Activated CD4-positive, alpha-beta T cell treated with anti-CD3 and anti-CD28 coated beads, Interleukin-10, Interleukin-2, amounts not matched to agents 100 ng/mL and 50 ng/mL, durations not matched to agents 16 hours and 8 hours (primary cell): ENCODE results near the gene GLT8D2.
"Not testable (repeated sequence)": the region's sequence is repeated elsewhere in the genome, so short reads cannot be mapped to it uniquely, and the experiment has no call there.

ENCODE experiments used
- DNase-seq: peaks from one replicate; pipeline ENCODE4 v3.0.0-alpha.2; 2020

GLT8D2 gene

DNA sequence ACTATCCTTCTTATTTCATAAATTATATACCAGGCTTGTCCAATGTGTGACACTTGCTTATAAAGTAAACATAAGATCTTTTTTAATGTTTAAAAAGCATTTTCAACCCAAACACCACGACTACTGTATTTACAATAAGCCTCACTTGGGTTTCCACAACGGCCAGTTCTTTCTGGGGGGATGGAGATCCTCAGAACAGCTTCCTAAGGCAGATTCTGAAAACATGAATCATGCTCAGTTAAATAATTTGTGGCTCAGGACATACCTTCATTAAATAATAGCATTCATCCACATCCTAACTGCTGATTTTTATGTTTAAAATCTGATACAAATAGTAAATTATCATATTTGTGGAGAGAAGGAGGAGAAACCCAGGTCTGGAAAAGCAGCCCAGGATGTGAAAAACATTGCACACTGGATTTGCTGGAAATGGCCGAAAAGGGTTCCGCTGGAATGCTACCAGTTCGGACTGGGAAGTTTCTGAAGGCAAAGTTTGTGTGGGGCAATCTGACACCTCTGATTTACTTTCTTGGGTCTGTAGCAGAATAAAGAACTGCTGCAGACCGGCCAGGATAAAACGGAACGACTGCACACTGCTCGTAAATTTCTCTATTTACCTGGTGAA lies 597 bp downstream of the GLT8D2 start:
- no peak for DNase-seq

GRCh38 chr12:104048811-104049210 lies 1.2 kb downstream of the GLT8D2 start:
- DNase-seq, result no peak

- no peak for DNase-seq
Observed at GRCh38 chr12:104048162-104048561, 1.8 kb downstream of the GLT8D2 start.

- no peak for DNase-seq
Observed at GRCh38 chr12:104046306-104046705, 3.7 kb downstream of the GLT8D2 start.

GRCh38 chr12:104044158-104044557 lies 5.8 kb downstream of the GLT8D2 start:
- no peak for DNase-seq

DNA sequence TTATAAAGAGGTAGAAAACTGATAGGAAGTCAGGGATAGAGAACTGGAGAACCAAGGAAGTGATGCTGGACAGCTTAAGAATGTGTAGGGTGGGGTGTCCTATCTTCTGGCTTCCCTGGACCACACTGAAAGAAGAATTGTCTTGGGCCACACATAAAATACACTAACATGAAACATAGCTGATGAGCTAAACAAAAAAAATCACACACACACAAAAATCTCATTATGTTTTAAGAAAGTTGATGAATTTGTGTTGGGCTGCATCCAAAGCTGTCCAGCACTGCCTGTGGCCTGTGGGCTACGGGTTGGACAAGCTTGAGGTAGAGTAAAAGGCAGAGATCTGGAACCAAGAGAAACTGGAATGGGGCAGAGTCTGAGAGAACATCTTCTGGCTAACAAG lies 7.4 kb downstream of the GLT8D2 start:
- no peak for DNase-seq

- DNase-seq, result not testable (repeated sequence)
Observed at GRCh38 chr12:104039769-104040168, 10.2 kb downstream of the GLT8D2 start.

GRCh38 chr12:104036143-104036542 lies 13.8 kb downstream of the GLT8D2 start:
- not testable (repeated sequence) for DNase-seq

DNA sequence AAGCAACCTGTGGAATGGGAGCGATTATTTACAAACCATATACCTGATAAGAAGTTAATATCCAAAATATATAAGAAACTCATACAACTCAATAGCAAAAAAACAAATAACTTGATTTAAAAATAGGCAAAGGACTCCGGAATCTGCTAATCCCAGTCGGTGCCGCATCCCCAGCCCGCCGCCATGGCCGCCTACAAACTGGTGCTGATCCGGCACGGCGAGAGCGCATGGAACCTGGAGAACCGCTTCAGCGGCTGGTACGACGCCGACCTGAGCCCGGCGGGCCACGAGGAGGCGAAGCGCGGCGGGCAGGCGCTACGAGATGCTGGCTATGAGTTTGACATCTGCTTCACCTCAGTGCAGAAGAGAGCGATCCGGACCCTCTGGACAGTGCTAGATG lies 19.4 kb downstream of the GLT8D2 start:
- not testable (repeated sequence) for DNase-seq

DNA sequence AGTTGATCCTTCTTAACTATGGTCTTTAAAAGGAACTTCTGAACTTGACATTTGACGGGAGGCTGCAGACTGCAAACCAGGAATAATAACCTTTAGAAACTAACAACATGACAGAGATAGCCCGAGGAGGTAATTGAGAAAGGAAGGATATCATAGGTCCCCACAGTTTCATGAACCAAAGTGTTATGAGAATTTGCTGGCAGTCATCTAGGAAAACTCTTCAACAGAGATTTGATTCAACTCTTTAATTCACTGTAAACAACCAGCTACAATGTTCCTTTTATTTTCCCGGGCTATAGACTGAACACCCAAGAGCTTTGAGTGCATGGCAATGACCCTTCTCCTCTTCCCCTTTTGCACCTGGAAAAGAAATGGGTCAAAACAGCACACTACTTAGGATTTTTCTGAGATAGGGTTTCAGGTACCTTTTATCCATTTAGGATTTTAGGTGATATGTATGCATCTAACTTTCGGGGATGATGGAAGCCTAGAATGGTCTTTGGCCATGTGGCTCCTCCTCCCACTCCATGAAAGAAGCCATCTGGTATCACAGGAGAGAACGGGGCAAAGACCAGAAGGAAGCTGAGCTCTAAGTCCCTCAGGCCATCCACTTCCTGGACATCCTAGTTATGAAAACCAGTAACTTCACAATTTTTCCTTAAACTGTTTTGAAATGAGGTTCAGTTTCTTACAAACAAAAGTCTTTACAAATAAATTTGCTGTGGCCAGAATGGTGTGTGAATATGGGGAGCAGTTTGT lies 23.0 kb downstream of the GLT8D2 start:
- DNase-seq, result no peak

DNA sequence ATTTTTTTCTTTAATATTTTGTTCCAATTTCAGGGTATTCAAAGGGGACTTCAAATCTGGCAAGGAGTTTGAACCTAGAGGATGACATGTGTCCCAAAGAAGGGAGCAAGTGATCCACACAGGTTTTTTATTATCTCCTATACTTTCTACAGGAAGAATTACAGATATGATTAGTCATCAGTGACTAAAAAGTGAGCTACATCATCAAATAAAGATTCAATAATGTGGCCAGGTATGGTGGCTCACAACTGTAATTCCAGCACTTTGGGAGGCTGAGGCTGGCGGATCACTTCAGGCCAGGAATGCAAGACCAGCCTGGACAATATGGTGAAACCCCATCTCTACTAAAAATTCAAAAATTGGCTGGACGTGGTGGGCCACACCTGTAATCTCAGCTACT lies 24.2 kb downstream of the GLT8D2 start:
- no peak for DNase-seq

GRCh38 chr12:104024348-104024747 lies 25.6 kb downstream of the GLT8D2 start:
- no peak for DNase-seq

DNA sequence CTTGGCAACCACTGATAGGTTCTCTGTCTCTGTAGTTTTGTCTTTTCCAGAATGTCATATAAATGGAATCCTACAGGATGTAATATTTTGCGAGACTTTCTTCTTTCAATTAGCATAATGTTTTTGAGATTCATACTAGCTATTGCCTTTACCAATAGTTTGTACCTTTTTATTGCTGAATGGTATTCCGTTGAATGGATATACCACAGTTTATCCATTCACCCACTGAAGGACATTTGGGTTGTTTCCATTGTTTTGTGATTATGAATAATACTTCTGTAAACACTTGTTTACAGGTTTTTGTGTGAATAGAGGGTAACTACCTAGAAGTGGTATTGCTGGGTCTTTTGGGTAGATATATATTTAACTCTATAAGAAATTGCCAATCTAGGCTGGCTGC lies 26.3 kb downstream of the GLT8D2 start:
- no peak for DNase-seq

DNA sequence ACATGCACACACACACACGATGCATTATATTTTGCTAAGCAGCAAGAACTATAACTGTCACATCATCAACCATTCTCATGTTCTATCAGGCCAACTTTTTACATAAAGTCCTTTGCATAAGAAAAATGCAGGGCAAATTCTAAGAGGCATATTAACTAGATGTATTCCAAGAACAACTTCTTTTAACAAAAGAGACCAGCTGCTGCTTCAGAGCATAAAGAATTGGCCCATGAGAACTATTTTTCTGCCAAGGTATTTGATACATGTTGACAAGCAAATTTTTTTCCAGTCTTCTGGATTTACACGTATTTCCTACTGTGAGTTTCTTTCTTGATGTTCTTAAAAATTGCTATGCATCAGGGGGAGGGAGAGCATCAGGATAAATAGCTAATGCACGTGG lies 27.2 kb downstream of the GLT8D2 start:
- DNase-seq, result no peak

- not testable (repeated sequence) for DNase-seq
Observed at GRCh38 chr12:104021862-104022261, 28.1 kb downstream of the GLT8D2 start.

DNA sequence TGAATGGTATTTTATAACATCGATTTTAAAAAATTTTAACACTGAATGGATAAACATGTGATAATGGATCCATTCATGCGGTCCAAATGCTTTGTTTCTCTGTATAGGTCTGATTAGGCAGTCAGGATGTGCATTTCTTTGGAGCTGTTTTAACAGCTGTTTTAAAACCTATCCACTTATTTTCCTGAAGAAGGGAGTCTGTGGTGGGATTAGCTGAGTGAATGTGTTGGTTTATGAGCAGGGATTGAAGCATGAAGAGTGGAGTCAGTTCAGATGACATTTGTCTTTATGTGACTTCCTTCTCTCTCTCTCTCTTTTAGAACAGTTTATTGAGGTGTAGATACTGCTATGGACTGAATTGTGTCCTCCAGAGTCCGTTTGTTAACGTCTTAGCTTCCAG lies 37.7 kb downstream of the GLT8D2 start:
- no peak for DNase-seq

GRCh38 chr12:104011253-104011652 lies 38.7 kb downstream of the GLT8D2 start:
- DNase-seq, result no peak

DNA sequence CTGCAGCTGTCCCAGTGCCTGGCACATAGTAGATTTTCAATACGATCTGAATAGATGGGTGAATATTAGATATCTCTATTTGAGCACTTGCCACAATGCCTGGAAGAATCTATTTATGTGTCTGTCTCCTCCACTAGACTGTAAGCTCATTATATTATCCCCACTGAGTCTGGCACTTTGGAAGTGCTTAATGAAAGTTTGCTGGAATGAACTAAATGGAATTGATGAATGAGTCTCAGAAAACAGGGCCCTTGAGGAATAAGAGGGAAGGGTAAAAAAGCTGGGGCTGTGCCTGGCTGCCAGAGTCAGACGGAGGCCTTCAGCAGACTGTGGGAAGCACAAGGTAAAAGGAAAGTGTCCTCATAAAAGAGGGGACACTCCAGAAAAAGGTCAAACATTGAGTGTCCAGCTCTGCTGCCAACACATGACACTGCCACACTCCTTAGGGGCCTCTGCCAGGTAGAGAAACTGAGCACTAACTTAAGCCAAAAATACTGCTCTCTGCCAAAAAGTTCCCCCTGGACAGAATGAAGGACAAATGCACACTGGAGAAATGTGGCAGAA lies 39.3 kb downstream of the GLT8D2 start:
- no peak for DNase-seq

DNA sequence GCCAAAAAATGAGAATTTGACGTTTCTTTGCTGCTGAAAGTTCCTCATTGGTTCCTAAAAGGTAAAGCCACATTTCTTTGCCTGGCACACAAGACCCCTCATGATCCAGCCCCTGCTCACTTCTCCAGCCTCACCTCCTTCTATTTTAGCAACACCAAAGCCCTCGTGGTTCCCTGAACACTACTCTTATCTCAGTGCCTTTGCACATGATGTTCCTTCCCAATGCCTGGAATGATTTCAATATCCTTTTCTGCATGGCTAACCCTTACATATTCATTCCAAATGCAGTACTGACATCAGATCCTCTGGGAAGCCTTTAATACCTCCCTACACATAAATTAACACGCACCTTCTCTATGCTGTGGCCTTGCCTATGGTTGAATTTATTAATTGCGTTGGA lies 39.9 kb downstream of the GLT8D2 start:
- no peak for DNase-seq

GRCh38 chr12:104006929-104007328 lies 43.1 kb downstream of the GLT8D2 start:
- DNase-seq, result no peak

DNA sequence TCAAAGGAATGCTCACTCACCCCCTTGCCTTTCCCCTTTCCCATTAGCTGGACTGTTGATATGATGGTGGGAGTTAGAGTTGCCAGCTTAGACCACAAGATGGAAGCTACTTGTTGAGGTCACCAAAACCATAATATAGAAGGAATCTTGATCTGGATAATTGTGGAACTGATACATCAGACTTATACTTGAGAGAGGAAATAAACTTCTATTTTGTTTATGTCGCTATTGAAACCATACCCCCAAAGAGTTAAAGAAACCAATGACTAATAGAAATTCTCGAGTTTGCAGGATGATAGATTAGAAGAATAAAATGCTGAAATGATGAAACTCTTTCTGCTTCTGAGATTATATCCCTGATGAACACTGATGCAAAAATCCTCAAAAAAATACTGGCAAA lies 46.4 kb downstream of the GLT8D2 start:
- DNase-seq, result no peak

DNA sequence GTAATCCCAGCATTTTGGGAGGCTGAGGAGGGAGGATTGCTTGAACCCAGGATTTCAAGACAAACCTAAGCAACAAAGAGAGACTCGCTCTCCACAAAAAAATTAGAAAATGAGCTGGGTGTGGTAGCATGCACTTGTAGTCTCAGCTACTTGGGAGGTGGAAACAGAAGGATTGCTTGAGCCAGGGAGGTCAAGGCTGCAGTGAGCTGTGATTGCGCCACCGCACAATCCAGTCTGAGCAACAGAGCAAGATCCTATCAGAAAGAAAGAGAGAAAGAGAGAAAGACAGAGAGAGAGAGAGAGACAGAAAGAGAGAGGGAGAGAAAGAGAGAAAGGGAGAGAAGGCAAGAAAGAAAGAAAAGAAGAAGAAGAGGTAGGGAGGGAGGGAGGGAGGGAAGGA lies 47.3 kb downstream of the GLT8D2 start:
- no peak for DNase-seq

DNA sequence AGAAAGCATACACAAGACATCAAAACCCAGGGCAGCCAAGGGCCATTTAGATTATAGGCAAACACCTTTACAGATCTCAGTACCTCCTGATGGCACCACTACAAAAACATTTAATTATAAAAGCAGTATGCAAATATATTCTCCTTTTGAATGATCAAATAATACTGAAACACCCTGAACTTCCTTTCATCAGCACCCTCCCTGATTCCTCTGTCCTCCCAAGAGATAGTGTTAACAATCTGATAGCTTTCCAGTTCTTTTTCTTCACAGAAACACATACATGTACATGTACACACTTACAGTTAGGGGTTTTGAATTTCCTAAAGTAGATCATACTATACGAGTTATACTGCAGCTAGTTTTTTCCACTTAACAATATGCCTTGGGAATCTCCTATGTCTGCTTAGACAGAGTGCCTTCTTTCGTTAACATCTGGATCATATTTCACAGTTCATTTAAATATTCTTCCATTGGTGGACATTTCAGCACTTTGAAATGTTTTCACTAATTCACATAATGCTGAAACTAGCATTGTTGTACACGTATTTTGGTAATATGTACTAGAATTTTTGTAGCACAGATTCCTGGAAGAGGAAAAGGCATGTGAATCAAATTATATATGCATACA lies 49.1 kb downstream of the GLT8D2 start:
- no peak for DNase-seq

DNA sequence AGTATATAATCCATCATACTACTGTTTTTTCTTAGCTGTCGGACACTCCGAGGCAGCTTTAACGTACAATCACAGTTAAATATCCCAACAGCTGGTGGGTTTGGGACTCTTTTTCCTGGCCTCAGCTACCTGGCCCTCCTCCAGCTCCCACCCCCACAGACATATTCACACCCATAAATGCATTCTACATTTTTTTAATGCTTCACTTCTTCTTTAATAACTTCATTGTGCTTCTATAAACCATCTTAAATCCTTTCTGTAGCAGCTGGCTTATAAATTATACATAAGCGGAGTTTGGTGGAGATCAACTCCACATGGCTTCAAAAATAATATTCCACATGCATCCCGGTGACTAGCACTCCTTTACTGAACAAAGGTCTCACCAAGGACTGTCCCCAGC lies 51.0 kb downstream of the GLT8D2 start:
- no peak for DNase-seq
